Esophagus muscularis mucosa (tissue), 3 donors: Measurements from ENCODE around the gene ATP6V1F.

Experiments
- CTCF ChIP-seq, 3 experiments: fragments of 200-600 bp in 2 of 3; fragments of 450-650 bp in 1 of 3; sonication (generic) in 2 of 3; IDR thresholded peaks; one replicate each; pipeline ENCODE4 v1.5.1; 2017 to 2019; ENCODE audit warnings: antibody characterized with exemption in 3 of 3, mild to moderate bottlenecking in 2 of 3, moderate library complexity in 1 of 3
- POLR2A ChIP-seq: fragments of 450-650 bp; IDR thresholded peaks from one replicate; pipeline ENCODE4 v1.6.1; 2017; ENCODE audit warnings: antibody characterized with exemption, moderate library complexity, mild to moderate bottlenecking, low read depth

GRCh38 chr7:128835790-128836641 is 26.6 kb upstream of the ATP6V1F start:
- TF ChIP-seq CTCF (IDR thresholded peaks at IDR 0.05) (no peak), POLR2A (no peak)
